Peyer's patch (tissue), 4 donors: ENCODE data around the gene USP22.

Experiments used
- CTCF ChIP-seq, 6 experiments: fragments of 450-650 bp in 4 of 6; fragments of 200-600 bp in 2 of 6; sonication (generic) in 1 of 6; IDR thresholded peaks; one replicate each; pipeline ENCODE4 v1.5.1; 2017 to 2019; ENCODE audit warnings: antibody characterized with exemption in 6 of 6, mild to moderate bottlenecking in 3 of 6, moderate library complexity in 1 of 6
- POLR2A ChIP-seq, 2 donors: fragments of 450-650 bp; IDR thresholded peaks; one replicate each; pipeline ENCODE4 v1.5.1; 2017; ENCODE audit warnings: antibody characterized with exemption in 2 of 2, mild to moderate bottlenecking in 2 of 2, moderate library complexity in 2 of 2

- TF ChIP-seq CTCF (IDR thresholded peaks at IDR 0.05): no peak
- TF ChIP-seq POLR2A (IDR thresholded peaks at IDR 0.05): no peak
Measured at GRCh38 chr17:20989991-20990855, 52.6 kb downstream of the USP22 start.
